GM21576 (cell line): ENCODE results near the gene NSL1.
"Not testable (repeated sequence)": the region's sequence is repeated elsewhere in the genome, so short reads cannot be mapped to it uniquely, and the experiment has no call there.

Source experiments
- ATAC-seq: cut with Tn5 transposase; IDR thresholded peaks from one replicate; pipeline ENCODE4 v1.9.1; 2021; ENCODE audit warnings: mild to moderate bottlenecking, moderate library complexity; ENCODE audit not compliant: unreplicated experiment

NSL1 gene

GRCh38 chr1:212752934-212753497 lies 38.6 kb downstream of the NSL1 start:
- ATAC-seq: no peak

GRCh38 chr1:212752252-212752933 lies 39.2 kb downstream of the NSL1 start:
- no peak for ATAC-seq

GRCh38 chr1:212749821-212750535 lies 41.6 kb downstream of the NSL1 start:
- no peak for ATAC-seq

- ATAC-seq: no peak
Measured at GRCh38 chr1:212746546-212746945, 45.0 kb downstream of the NSL1 start.

GRCh38 chr1:212745303-212745702 lies 46.3 kb downstream of the NSL1 start:
- ATAC-seq: no peak

GRCh38 chr1:212743901-212744475 lies 47.6 kb downstream of the NSL1 start:
- no peak for ATAC-seq

- no peak for ATAC-seq
Measured at GRCh38 chr1:212738330-212738729, 53.2 kb downstream of the NSL1 start.

GRCh38 chr1:212737559-212737958 lies 54.0 kb downstream of the NSL1 start:
- no peak for ATAC-seq

GRCh38 chr1:212733109-212733508 lies 58.5 kb downstream of the NSL1 start:
- ATAC-seq: no peak

GRCh38 chr1:212731630-212732029 lies 59.9 kb downstream of the NSL1 start:
- ATAC-seq: no peak

GRCh38 chr1:212728606-212729005 lies 63.0 kb downstream of the NSL1 start:
- no peak for ATAC-seq

- ATAC-seq: no peak
Measured at GRCh38 chr1:212727386-212728181, 64.0 kb downstream of the NSL1 start.

- not testable (repeated sequence) for ATAC-seq
Measured at GRCh38 chr1:212724679-212725078, 66.9 kb downstream of the NSL1 start.

- no peak for ATAC-seq
Measured at GRCh38 chr1:212722270-212722957, 69.2 kb downstream of the NSL1 start.

- no peak for ATAC-seq
Measured at GRCh38 chr1:212721388-212722247, 70.0 kb downstream of the NSL1 start.

- ATAC-seq: no peak
Measured at GRCh38 chr1:212719633-212720032, 71.9 kb downstream of the NSL1 start.

- no peak for ATAC-seq
Measured at GRCh38 chr1:212718499-212718898, 73.1 kb downstream of the NSL1 start.

- no peak for ATAC-seq
Measured at GRCh38 chr1:212716161-212716560, 75.4 kb downstream of the NSL1 start.

- ATAC-seq: no peak
Measured at GRCh38 chr1:212713465-212714136, 78.0 kb downstream of the NSL1 start.
